Glutamatergic neuron (in vitro differentiated cells): ENCODE results near the gene CDH8. TPM values are rescaled to one million over a fixed set of nuclear protein-coding genes. Genes with fewer than 3 reads are reported as not detected.
A peak's percentile ranks its signal among the peaks of the same experiment; 100 is the strongest.
"Not testable (repeated sequence)": the region's sequence is repeated elsewhere in the genome, so short reads cannot be mapped to it uniquely, and the experiment has no call there.

Experiments used
- DNase-seq: peaks from one replicate; pipeline ENCODE4 v3.0.0; 2022
- H3K27ac Mint-ChIP-seq: one replicate; pipeline ENCODE4 v1.8.0; 2020; ENCODE audit warnings: mild to moderate bottlenecking, mixed read lengths, inconsistent platforms; ENCODE audit not compliant: unreplicated experiment
- H3K27me3 Mint-ChIP-seq: one replicate; pipeline ENCODE4 v1.8.0; 2020; ENCODE audit warnings: mild to moderate bottlenecking, moderate library complexity, mixed read lengths, inconsistent platforms; ENCODE audit not compliant: unreplicated experiment
- H3K36me3 Mint-ChIP-seq: one replicate; pipeline ENCODE4 v1.8.0; 2020; ENCODE audit warnings: mild to moderate bottlenecking, mixed read lengths, inconsistent platforms; ENCODE audit not compliant: unreplicated experiment
- H3K4me1 Mint-ChIP-seq: one replicate; pipeline ENCODE4 v1.8.0; 2020; ENCODE audit warnings: mild to moderate bottlenecking, low read depth, mixed read lengths, inconsistent platforms; ENCODE audit not compliant: unreplicated experiment
- H3K4me3 Mint-ChIP-seq: one replicate; pipeline ENCODE4 v1.8.0; 2020; ENCODE audit warnings: mild to moderate bottlenecking, mixed read lengths, inconsistent platforms; ENCODE audit not compliant: unreplicated experiment
- H3K9me3 Mint-ChIP-seq: one replicate; pipeline ENCODE4 v1.8.0; 2020; ENCODE audit warnings: mild to moderate bottlenecking, moderate library complexity, mixed read lengths, inconsistent platforms; ENCODE audit not compliant: unreplicated experiment
- total RNA-seq: library from RNA; stranded (reverse); fragmentation: NEBNext Ultra II Directional; extraction: Animal tissue kit (Norgen Biotek cat#: 25700); gene quantifications from one replicate; pipeline ENCODE4 v1.2.1, GENCODE V29; 2021; ENCODE audit not compliant: unreplicated experiment
- TF ChIP-seq, protein P1 (sequence below): fragments of 200-600 bp; sonication (generic); IDR thresholded peaks from one replicate; pipeline ENCODE4 v1.5.0; 2021; ENCODE audit not compliant: partially characterized antibody, unreplicated experiment

CDH8 gene
- total RNA-seq, 1 donor from 2014 or later, result 5.5 TPM

DNA sequence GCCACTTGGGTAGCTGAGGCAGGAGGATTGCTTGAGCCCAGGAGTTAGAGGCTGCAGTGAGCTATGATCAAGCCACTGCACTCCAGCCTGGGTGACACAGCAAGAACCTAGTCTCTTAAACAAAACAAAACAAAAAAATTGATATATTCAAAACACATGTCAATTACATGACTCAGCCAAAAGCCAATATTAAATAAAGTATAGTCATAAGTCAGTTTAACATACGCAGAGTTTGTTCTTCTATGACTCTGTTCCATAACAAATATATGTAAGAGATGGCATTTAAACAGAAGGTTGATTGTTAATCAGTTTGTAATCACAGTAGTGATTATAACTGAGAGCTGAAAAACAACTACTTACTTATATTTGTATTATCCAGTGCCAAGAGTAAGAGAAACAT, 106.5 kb downstream of the CDH8 start:
- Mint-ChIP-seq H3K4me3 (no peak overlapping the region), H3K27ac (no peak overlapping the region), H3K27me3 (no peaks in the 10 kb centered on the region), H3K36me3 (no peaks in the 10 kb centered on the region), H3K9me3 (peaks cover 2% of the 10 kb centered on the region), H3K4me1 (peaks cover 19% of the 10 kb centered on the region)
- no peak for DNase-seq
- TF ChIP-seq, protein P1, sequence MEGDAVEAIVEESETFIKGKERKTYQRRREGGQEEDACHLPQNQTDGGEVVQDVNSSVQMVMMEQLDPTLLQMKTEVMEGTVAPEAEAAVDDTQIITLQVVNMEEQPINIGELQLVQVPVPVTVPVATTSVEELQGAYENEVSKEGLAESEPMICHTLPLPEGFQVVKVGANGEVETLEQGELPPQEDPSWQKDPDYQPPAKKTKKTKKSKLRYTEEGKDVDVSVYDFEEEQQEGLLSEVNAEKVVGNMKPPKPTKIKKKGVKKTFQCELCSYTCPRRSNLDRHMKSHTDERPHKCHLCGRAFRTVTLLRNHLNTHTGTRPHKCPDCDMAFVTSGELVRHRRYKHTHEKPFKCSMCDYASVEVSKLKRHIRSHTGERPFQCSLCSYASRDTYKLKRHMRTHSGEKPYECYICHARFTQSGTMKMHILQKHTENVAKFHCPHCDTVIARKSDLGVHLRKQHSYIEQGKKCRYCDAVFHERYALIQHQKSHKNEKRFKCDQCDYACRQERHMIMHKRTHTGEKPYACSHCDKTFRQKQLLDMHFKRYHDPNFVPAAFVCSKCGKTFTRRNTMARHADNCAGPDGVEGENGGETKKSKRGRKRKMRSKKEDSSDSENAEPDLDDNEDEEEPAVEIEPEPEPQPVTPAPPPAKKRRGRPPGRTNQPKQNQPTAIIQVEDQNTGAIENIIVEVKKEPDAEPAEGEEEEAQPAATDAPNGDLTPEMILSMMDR, result no peak

DNA sequence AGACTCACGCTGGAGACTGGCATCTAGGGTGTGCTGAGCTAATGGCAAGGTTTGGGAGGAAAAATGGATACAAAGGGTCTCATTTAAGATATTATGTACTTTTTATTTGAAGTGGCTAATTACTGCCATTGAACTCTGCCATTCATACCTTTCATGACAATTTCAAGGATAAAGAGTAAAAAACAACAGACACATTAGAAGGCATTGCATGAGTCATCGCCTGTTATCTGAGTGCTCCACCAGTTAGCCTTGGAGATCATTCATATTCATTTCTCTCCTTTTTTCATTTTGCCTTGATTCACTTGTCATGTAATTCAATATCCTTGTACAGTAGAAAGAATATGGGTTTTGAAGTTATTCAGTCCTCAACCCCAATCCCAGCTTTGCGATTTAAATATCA, 109.5 kb downstream of the CDH8 start:
- no peak overlapping the region for H3K4me3 Mint-ChIP-seq
- peaks cover 11% of the 10 kb centered on the region for H3K4me1 Mint-ChIP-seq
- TF ChIP-seq, protein P1, result no peak
- no peaks in the 10 kb centered on the region for H3K27me3 Mint-ChIP-seq
- H3K27ac Mint-ChIP-seq, result no peak overlapping the region
- no peaks in the 10 kb centered on the region for H3K9me3 Mint-ChIP-seq
- DNase-seq, result no peak
- no peaks in the 10 kb centered on the region for H3K36me3 Mint-ChIP-seq

DNA sequence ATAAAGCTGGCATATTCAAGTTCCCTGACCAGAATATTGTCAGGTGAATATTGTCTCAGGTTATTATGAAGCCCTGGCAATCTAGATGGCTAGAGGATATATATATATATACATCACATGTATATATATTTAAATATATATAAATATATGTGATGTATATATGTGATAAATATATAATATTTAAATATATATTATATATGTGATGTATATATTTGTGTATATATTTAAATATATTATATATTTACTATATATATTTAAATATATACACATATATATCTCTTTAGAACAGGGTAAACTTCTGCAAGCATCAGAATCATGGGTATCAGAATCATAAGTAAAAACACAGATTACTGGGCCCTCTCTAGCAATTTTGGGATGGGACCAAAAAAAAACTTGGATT, 112.6 kb downstream of the CDH8 start:
- Mint-ChIP-seq H3K36me3 (no peaks in the 10 kb centered on the region), H3K4me1 (peaks cover 11% of the 10 kb centered on the region), H3K4me3 (no peak overlapping the region), H3K27me3 (no peaks in the 10 kb centered on the region), H3K27ac (no peak overlapping the region), H3K9me3 (no peaks in the 10 kb centered on the region)
- no peak for DNase-seq
- TF ChIP-seq, protein P1, result no peak

DNA sequence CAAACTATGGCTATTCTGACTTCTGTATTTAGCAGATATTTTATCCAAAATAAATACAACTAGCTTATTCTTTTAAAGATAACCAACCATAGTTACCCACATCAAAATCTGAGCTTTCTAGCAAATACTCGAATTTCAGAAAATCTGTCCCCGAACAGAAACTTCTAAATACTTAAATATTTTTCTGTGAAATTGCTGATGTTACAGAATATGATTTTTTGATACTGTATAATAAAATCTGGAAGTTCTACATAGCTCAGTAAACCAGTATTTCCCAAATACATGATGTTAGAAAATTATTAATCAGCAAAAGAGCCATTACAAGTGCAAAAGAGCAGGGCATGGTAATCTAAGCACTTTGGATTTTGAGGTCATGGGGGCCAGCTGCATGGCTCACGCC, 114.9 kb downstream of the CDH8 start:
- peaks cover 7% of the 10 kb centered on the region for H3K4me1 Mint-ChIP-seq
- TF ChIP-seq, protein P1, result no peak
- H3K27ac Mint-ChIP-seq, result no peak overlapping the region
- H3K27me3 Mint-ChIP-seq, result no peaks in the 10 kb centered on the region
- H3K9me3 Mint-ChIP-seq, result no peaks in the 10 kb centered on the region
- no peaks in the 10 kb centered on the region for H3K36me3 Mint-ChIP-seq
- H3K4me3 Mint-ChIP-seq, result no peak overlapping the region
- no peak for DNase-seq

DNA sequence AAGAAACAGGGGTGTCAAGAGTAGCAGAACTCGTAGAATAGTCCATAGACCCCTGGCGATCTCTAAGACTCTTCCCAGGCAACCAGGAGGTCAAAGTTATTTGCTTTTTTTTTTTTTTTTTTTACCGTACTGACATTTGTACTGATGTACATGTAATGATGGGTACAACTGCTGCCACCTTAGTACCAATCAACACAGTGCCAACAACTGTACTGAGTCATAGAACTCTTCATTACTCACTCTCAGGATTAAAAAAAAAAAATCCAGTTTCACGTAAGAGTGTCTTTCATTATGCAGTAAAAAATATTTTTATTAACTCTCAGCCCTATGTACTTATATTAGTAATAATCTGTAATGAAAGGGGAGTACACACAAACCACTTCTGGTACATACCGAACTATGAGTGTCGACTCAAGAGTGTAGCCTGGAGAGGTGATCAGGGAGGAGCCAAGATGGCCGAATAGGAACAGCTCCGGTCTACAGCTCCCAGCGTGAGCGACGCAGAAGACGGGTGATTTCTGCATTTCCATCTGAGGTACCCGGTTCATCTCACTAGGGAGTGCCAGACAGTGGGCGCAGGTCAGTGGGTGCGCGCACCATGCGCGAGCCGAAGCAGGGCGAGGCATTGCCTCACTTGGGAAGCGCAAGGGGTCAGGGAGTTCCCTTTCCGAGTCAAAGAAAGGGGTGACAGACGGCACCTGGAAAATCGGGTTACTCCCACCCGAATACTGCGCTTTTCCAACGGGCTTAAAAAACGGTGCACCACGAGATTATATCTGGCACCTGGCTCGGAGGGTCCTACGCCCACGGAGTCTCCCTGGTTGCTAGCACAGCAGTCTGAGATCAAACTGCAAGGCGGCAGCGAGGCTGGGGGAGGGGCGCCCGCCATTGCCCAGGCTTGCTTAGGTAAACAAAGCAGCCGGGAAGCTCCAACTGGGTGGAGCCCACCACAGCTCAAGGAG, 118.1 kb downstream of the CDH8 start:
- not testable (repeated sequence) for H3K36me3 Mint-ChIP-seq, H3K4me1 Mint-ChIP-seq, DNase-seq, H3K27me3 Mint-ChIP-seq, H3K9me3 Mint-ChIP-seq
- H3K4me3 Mint-ChIP-seq, result peak overlapping the region; percentile 85
- H3K27ac Mint-ChIP-seq, result peak overlapping the region; percentile 93
